Keratinocyte (primary cell): ENCODE data around the gene FMO4.

Source experiments
- CTCF ChIP-seq, 3 experiments: IDR thresholded peaks in 1 of 3; conservative IDR thresholded peaks in 1 of 3; optimal IDR thresholded peaks in 1 of 3; 2 replicates in 2 of 3; 3 replicates in 1 of 3; pipeline versions ENCODE3 to v1.5.1; 2011; ENCODE audit warnings: low read length in 3 of 3, mild to moderate bottlenecking in 3 of 3, moderate library complexity in 2 of 3, control low read depth in 1 of 3, inconsistent platforms in 1 of 3; ENCODE audit not compliant: insufficient read depth in 2 of 3; ENCODE audit errors: extremely low read depth in 1 of 3
- EZH2 ChIP-seq: IDR thresholded peaks from one replicate; pipeline ENCODE4 v1.6.1; 2012; ENCODE audit warnings: inconsistent platforms, mild to moderate bottlenecking, low read length, moderate library complexity

GRCh38 chr1:171310661-171311087 is 3.3 kb upstream of the FMO4 start:
- no peak for TF ChIP-seq CTCF (optimal IDR thresholded peaks at IDR 0.05 in 1 of 3, IDR thresholded peaks at IDR 0.05 in 1 of 3, conservative IDR thresholded peaks at IDR 0.05 in 1 of 3; ENCODE audit: extremely low read depth in 1 of 3, insufficient read depth in 2 of 3, low read length in 3 of 3)
- no peak for TF ChIP-seq EZH2
